NCI-H1048 (cell line): ENCODE results near the gene NFATC2IP.
"Not testable (repeated sequence)": the region's sequence is repeated elsewhere in the genome, so short reads cannot be mapped to it uniquely, and the experiment has no call there.

Experiments used
- DNase-seq: peaks from one replicate; lab custom pipeline; 2025; lab: John Stamatoyannopoulos, UW

Gene NFATC2IP

GRCh38 chr16:28926284-28926683 is 24.5 kb upstream of the NFATC2IP start:
- not testable (repeated sequence) for DNase-seq

- DNase-seq, result no peak
Observed at GRCh38 chr16:28927815-28928214, 22.9 kb upstream of the NFATC2IP start.

- no peak for DNase-seq
Observed at GRCh38 chr16:28930203-28930602, 20.5 kb upstream of the NFATC2IP start.

- no peak for DNase-seq
Observed at GRCh38 chr16:28930652-28931051, 20.1 kb upstream of the NFATC2IP start.

GRCh38 chr16:28931801-28932225 is 18.9 kb upstream of the NFATC2IP start, which contains the start of gene CD19:
Gene CD19, plus strand, starts transcription at chr16:28931971. Its CDS starts 30 bp downstream, at chr16:28932001.
- no peak for DNase-seq

- no peak for DNase-seq
Observed at GRCh38 chr16:28932339-28933141, 18.2 kb upstream of the NFATC2IP start.

GRCh38 chr16:28933171-28933570 is 17.6 kb upstream of the NFATC2IP start:
- no peak for DNase-seq

GRCh38 chr16:28935346-28935745 is 15.4 kb upstream of the NFATC2IP start:
- no peak for DNase-seq

- peak; percentile 45 for DNase-seq
Observed at GRCh38 chr16:28935924-28936783, 14.6 kb upstream of the NFATC2IP start.

- no peak for DNase-seq
Observed at GRCh38 chr16:28936784-28937155, 14.0 kb upstream of the NFATC2IP start.

- DNase-seq, result no peak
Observed at GRCh38 chr16:28937222-28937876, 13.4 kb upstream of the NFATC2IP start.

GRCh38 chr16:28938721-28939120 is 12.0 kb upstream of the NFATC2IP start:
- DNase-seq, result no peak

- not testable (repeated sequence) for DNase-seq
Observed at GRCh38 chr16:28939825-28940224, 10.9 kb upstream of the NFATC2IP start.

- DNase-seq, result no peak
Observed at GRCh38 chr16:28943281-28943680, 7.5 kb upstream of the NFATC2IP start.

GRCh38 chr16:28946681-28947080 is 4.1 kb upstream of the NFATC2IP start:
- no peak for DNase-seq

GRCh38 chr16:28951410-28951943 is 740 bp downstream of the NFATC2IP start:
- DNase-seq, result no peak

- no peak for DNase-seq
Observed at GRCh38 chr16:28958216-28958615, 7.5 kb downstream of the NFATC2IP start.

- no peak for DNase-seq
Observed at GRCh38 chr16:28958836-28959235, 8.1 kb downstream of the NFATC2IP start.

- DNase-seq, result no peak
Observed at GRCh38 chr16:28964072-28964471, 13.3 kb downstream of the NFATC2IP start.

GRCh38 chr16:28964496-28964895 is 13.8 kb downstream of the NFATC2IP start:
- no peak for DNase-seq

GRCh38 chr16:28967156-28967555 is 16.4 kb downstream of the NFATC2IP start:
- DNase-seq, result no peak

- DNase-seq, result not testable (repeated sequence)
Observed at GRCh38 chr16:28969696-28970095, 19.0 kb downstream of the NFATC2IP start.
